Measurements from ENCODE around the gene GLMP.

GLMP gene

DNA sequence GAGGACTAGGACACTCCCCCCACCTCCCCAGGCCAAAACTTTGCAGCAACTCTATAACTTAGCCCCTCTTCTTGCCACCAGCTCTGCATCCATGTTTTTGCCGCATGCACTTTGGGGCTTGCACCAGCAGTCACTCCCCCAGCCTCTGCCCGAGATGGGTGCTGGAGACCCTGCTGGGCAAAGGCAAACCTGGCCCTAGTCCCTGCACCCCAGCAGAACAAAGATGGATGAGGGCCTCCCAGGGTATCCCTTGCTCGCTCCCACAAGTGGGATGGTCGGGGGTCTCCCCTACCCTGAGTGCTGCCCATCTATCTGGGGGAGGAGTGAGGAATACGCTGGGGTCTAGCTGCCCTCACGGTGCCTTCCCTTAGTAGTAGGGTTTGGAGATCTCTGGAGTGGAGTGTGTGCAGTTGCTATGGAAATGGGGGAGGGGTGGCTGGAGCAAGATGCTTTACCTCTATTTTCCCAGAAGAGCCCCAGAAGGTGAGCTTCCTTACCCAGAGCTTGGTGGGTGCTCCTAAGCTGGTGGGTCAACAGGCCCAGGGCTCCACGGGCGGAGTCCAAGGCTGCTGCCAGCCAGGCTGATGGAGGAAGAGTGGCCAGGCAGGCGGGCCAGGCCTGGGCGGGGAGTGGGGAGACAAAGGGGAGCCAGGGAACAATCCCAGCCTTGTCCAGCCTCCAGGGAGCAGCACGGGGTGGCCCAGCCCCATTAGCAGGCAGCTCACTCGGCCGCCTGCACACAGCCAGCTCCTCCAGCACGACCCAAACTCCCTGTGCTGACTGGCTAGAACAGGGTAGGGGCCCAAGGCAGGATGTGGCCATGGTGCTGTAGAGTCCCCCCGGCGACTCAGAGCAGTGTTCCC lies 47.8 kb downstream of the GLMP start, which contains the start of gene PAQR6:
PAQR6 (minus strand) TSS at position 597 of the 863 bp plus-strand sequence. CDS start 1,325 bp downstream, outside the sequence.
- no peak for DNase-seq

DNA sequence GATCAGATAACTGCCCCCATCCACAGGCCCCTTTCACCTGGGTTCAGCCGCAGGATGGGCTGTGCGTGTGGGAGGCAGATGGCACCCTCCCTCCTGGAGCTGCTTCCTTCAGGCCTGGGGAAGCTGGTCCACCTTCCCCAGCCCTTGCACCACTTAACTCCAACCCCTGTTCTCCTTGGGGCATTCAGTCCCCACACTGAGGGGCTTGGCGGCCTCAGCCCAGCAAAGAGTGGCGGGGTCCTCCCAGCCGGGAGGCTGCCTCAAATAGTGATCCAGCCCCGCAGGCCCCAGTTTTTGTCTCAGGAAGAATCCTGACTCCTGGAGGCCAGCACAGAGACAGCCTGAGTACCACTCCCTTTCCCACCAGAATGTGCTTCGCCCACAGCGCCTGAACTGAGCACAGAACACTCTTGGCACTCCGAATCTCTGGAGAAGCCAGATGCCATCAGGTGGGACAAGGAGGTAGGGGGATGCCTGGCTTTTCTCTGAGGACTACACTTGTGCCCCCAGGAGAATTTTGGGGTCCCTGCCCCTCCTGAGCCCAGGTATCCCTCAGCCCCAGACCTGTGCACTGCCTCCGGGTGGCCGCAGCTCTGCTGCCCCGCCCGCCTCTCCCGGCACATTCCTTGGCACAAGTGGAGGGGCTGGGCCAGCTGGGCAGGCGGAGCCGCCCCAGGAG lies 48.6 kb downstream of the GLMP start:
- no peak for DNase-seq

DNA sequence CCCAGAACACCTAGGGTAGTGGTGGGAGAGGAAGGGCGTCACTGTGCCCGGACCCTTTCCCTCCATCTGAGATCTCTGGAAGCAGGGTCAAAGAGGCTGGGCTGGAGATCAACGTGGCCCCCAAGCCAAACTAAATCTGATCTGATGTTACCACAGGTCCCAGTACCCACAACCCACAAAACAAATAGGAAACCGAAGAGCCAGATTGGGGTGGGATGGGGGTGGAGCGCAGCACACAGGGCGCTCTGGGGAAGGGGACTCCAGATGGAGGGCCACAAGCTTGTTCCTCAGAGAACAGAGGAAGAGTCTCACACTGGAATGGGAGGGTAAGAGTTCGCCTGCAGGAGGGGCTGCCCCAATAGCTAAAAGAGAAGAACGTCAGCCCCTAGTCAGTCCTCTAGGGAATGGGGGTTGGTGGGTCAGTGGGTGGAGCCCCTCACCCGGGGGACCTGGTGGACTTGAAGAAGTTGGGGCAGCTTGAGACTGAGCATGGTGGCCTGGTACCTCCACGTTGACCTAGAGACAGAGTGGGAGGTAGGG lies 49.2 kb downstream of the GLMP start:
- no peak for DNase-seq

DNA sequence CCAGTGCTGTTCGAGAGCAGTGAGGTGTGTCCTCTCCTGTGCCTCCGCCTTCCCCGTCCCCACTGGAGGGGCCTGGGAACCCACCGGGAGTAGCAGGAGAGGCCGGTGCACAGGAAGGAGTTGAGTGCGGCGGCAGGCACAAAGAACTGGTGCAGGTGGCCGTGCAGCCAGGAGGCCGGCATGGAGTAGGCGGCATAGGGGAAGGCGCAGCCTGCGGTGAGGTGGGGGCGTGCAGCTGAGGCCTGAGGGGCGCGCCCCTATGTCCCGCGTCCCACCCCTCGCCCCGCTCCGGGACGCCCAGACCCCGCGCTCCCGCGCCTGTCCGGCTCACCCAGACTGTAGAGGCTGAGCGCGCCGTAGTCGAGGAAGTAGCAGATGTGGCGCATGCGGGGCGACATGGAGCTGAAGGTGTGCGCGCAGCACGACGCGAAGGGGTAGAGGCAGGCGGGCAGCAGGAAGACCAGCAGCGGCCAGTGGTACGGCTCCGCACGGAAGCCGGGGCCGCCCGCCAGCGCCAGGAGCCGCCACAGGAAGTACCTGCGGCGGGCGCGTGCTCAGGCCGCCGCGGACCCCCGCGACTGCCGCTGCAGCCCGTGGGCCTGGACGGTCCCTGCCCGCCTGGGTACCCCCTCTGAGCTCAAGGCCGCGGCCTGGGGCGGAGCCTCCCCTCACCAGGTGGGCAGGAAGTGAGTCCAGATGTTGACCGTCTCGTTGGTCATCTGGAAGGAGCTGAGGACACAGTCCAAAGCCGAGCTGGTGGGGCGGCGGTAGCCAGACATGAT lies 49.8 kb downstream of the GLMP start:
- no peak for DNase-seq

GRCh38 chr1:156244712-156245111 lies 50.8 kb downstream of the GLMP start:
- no peak for DNase-seq

GRCh38 chr1:156244126-156244525 lies 51.4 kb downstream of the GLMP start:
- no peak for DNase-seq

- no peak for DNase-seq
Observed at GRCh38 chr1:156242738-156243137, 52.7 kb downstream of the GLMP start.
